GM10266 (cell line): Measurements from ENCODE around the gene BCKDHB.

Source experiments
- DNase-seq: peaks from one replicate; pipeline ENCODE4 v3.0.0; 2012; ENCODE audit errors: extremely low spot score
- TF ChIP-seq, protein P1 (sequence below): IDR thresholded peaks from 2 replicates; pipeline ENCODE4 v1.5.1; 2012; ENCODE audit warnings: mild to moderate bottlenecking, low read depth; ENCODE audit not compliant: control insufficient read depth, insufficient read depth; ENCODE audit errors: missing control alignments

BCKDHB gene

DNA sequence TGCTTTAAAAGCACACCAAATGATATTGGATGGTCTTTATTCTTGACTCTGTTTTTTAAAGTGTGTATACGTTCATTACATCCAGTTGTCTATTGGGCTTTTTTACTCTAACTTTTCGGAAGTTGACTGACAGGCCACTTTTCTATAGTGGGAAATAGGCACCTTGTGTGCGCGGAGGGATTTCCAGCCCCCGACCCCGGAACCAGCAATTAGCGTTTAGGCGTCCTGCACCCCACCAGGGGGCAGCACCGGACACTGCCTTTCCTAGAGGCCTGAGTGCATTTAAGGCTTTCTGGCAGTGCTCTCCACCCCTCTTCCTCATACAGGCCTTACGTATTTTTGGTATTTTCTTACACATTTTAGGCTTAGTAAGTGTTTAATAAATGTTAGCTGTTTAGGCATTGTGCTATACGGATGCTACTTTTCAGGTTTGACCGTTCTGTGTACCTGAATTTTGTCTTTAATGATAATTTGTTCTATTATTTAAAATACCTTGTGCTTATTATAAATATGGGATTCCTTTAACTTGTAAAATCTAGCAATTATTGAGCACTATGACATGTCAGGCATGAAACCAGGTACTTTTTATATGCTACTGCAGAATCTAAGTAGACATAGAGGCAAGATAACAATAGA lies 231.8 kb downstream of the BCKDHB start:
- DNase-seq = peak; percentile 9
- TF ChIP-seq, protein P1, sequence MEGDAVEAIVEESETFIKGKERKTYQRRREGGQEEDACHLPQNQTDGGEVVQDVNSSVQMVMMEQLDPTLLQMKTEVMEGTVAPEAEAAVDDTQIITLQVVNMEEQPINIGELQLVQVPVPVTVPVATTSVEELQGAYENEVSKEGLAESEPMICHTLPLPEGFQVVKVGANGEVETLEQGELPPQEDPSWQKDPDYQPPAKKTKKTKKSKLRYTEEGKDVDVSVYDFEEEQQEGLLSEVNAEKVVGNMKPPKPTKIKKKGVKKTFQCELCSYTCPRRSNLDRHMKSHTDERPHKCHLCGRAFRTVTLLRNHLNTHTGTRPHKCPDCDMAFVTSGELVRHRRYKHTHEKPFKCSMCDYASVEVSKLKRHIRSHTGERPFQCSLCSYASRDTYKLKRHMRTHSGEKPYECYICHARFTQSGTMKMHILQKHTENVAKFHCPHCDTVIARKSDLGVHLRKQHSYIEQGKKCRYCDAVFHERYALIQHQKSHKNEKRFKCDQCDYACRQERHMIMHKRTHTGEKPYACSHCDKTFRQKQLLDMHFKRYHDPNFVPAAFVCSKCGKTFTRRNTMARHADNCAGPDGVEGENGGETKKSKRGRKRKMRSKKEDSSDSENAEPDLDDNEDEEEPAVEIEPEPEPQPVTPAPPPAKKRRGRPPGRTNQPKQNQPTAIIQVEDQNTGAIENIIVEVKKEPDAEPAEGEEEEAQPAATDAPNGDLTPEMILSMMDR = peak; percentile 64

DNA sequence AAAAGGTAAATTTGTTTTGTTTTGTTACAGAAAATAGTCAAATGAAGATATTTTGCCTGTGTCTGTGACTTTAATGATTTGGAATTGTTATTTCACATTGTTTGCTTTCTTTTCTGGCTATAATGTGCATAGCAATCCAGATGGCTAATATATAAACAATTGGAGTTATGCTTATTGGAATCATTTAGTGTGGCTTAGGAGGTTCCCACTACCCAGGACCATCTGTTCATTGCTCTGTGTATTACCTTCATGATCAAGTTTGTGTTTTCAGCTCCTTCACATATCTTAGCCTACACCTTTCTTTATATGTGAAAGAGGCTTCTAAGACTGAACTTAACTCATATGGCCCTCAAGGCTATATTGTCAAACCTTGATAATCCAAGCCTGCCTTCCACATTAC lies 232.9 kb downstream of the BCKDHB start:
- TF ChIP-seq, protein P1 = no peak

DNA sequence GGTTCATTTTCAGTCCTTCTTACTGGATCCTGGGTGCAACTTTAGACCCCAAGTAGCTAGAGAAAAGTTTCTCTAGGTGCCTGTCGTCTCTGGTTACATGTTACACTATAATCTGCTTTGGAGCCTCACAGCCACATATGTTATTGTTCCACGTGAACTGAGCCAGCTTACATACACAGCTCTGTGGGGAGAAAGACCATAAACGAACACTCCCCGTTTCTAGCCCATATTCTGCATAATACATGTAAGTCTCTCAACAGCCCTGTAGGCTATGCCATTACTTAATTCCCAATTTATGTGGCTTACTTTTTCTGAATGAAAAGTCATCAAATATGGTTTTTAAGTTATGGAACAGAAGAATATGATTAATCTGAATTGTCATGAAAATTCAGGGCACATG lies 233.8 kb downstream of the BCKDHB start:
- TF ChIP-seq, protein P1 = no peak
- no peak for DNase-seq

More for the DNA sequence above, 232.9 kb downstream of the BCKDHB start:
- no peak for DNase-seq

DNA sequence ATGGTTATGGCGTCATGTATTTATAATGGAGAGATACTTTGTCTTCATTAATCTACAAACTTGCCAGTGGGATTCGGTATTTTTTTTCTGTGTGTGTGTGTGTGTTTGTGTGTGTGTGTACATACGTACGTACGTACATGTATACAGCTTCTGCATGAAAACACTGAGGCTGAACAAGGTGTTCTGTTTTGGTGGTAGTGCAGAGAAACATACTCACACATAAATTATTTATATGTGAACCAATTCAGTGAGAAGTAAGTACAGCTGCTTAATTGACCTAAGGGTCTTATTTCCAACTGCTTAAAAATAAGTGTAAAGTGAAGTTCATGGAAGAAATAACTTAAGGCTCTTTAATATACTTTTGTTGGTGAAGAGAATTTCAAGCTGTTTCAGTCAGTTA lies 234.2 kb downstream of the BCKDHB start:
- TF ChIP-seq, protein P1 = no peak
- DNase-seq = no peak

DNA sequence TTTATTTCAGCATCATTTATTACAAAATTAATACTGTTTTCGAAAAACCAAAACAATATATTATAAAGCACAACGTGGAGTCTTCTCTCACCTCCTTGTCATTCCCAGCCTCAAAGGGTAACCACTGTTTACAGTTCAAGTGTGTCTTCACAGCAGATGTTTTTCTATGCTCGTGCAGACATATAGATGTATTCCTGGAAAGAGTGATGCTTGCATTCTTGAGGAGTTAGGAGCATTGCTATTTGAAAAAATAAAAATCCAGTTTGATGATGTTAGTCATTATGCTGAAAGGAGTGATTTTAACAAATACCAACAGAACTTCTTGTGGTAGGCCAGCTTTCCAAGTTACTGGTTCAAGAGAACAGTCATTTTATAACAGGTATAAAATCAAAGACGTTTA lies 234.9 kb downstream of the BCKDHB start:
- TF ChIP-seq, protein P1 = no peak
- no peak for DNase-seq

DNA sequence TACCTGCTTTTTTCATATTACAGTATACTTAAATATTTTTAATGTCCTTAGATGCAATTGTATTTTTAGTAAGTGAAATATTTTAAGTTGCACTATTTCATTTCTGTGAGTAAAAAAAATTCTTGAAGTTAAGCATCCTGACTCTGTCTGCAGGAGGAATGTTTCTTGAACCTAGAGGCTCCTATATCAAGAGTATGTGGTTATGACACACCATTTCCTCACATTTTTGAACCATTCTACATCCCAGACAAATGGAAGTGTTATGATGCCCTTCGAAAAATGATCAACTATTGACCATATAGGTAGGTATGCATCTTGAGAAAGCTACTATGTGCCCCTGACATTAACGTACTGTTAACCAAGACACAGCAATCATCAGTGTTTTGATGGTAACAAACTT lies 237.0 kb downstream of the BCKDHB start:
- no peak for DNase-seq
- TF ChIP-seq, protein P1 = no peak

DNA sequence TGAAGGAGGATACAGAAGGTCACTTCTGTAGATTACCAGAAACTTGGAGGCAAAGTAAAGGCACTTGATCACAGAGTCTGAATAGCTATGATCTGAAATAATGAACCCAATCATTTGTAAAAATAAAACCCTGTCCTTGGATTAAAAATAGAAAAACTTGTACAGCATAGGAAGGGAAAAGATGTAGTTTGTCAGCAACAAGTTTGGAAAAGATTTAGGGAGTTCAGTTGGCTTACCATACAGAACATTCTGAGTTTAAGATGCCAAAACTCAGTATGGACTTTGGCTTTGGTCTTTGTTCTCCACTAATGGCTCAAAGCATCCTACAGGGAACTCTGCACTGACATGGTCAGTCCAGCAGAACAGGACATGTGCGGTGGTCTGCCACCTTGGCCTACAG lies 240.6 kb downstream of the BCKDHB start:
- no peak for DNase-seq

More for the DNA sequence above, 240.6 kb downstream of the BCKDHB start:
- TF ChIP-seq, protein P1 = no peak
